ENCODE data around the gene SNX6. TPM values are rescaled to one million over a fixed set of nuclear protein-coding genes. Genes with fewer than 3 reads are reported as not detected.
"Not testable (repeated sequence)": the region's sequence is repeated elsewhere in the genome, so short reads cannot be mapped to it uniquely, and the experiment has no call there.

SNX6 gene
- total RNA-seq, 3 donors from 2014 or later, result 58.0 to 59.6 (median 59.4) TPM

- no peak for ATAC-seq
- no peaks in the 10 kb centered on the region for H3K4me1 Mint-ChIP-seq (ENCODE audit: low read depth)
- H3K27me3 Mint-ChIP-seq (ENCODE audit: low read depth), result no peaks in the 10 kb centered on the region
- H3K4me3 Mint-ChIP-seq, result no peak overlapping the region
- DNase-seq, result no peak
- H3K9me3 Mint-ChIP-seq, result no peaks in the 10 kb centered on the region
- no peaks in the 10 kb centered on the region for H3K36me3 Mint-ChIP-seq (ENCODE audit: insufficient read depth)
Measured at GRCh38 chr14:34650786-34651584, 21.0 kb upstream of the SNX6 start.

GRCh38 chr14:34650006-34650405 lies 20.1 kb upstream of the SNX6 start:
- not testable (repeated sequence) for H3K4me3 Mint-ChIP-seq; H3K9me3 Mint-ChIP-seq; DNase-seq; H3K36me3 Mint-ChIP-seq (ENCODE audit: insufficient read depth); ATAC-seq; H3K27me3 Mint-ChIP-seq (ENCODE audit: low read depth); H3K4me1 Mint-ChIP-seq (ENCODE audit: low read depth)

- H3K9me3 Mint-ChIP-seq, result no peaks in the 10 kb centered on the region
- no peak for ATAC-seq
- H3K4me3 Mint-ChIP-seq, result no peak overlapping the region
- no peak for DNase-seq
- H3K4me1 Mint-ChIP-seq (ENCODE audit: low read depth), result no peaks in the 10 kb centered on the region
- no peaks in the 10 kb centered on the region for H3K36me3 Mint-ChIP-seq (ENCODE audit: insufficient read depth)
- H3K27me3 Mint-ChIP-seq (ENCODE audit: low read depth), result no peaks in the 10 kb centered on the region
Measured at GRCh38 chr14:34649344-34649743, 19.4 kb upstream of the SNX6 start.

- ATAC-seq (no peak), DNase-seq (no peak)
- no peaks in the 10 kb centered on the region for H3K9me3 Mint-ChIP-seq
Measured at GRCh38 chr14:34646570-34647255, 16.8 kb upstream of the SNX6 start.

GRCh38 chr14:34643361-34643760 lies 13.4 kb upstream of the SNX6 start:
- Mint-ChIP-seq H3K9me3 (no peaks in the 10 kb centered on the region), H3K27me3 (ENCODE audit: low read depth) (no peaks in the 10 kb centered on the region), H3K4me1 (ENCODE audit: low read depth) (no peaks in the 10 kb centered on the region), H3K4me3 (no peak overlapping the region), H3K36me3 (ENCODE audit: insufficient read depth) (no peaks in the 10 kb centered on the region)
- ATAC-seq, result no peak
- DNase-seq, result no peak

More at GRCh38 chr14:34646570-34647255, 16.8 kb upstream of the SNX6 start:
- Mint-ChIP-seq H3K36me3 (ENCODE audit: insufficient read depth) (no peaks in the 10 kb centered on the region), H3K4me3 (no peak overlapping the region), H3K27me3 (ENCODE audit: low read depth) (no peaks in the 10 kb centered on the region), H3K4me1 (ENCODE audit: low read depth) (no peaks in the 10 kb centered on the region)

- H3K4me3 Mint-ChIP-seq, result no peak overlapping the region
- no peaks in the 10 kb centered on the region for H3K27me3 Mint-ChIP-seq (ENCODE audit: low read depth)
- no peaks in the 10 kb centered on the region for H3K4me1 Mint-ChIP-seq (ENCODE audit: low read depth)
- DNase-seq (no peak), ATAC-seq (no peak)
- H3K36me3 Mint-ChIP-seq (ENCODE audit: insufficient read depth), result no peaks in the 10 kb centered on the region
- H3K9me3 Mint-ChIP-seq, result no peaks in the 10 kb centered on the region
Measured at GRCh38 chr14:34642595-34642994, 12.6 kb upstream of the SNX6 start.

- Mint-ChIP-seq H3K4me3 (no peak overlapping the region), H3K36me3 (ENCODE audit: insufficient read depth) (no peaks in the 10 kb centered on the region), H3K9me3 (no peaks in the 10 kb centered on the region), H3K27me3 (ENCODE audit: low read depth) (no peaks in the 10 kb centered on the region), H3K4me1 (ENCODE audit: low read depth) (no peaks in the 10 kb centered on the region)
- DNase-seq, result no peak
- no peak for ATAC-seq
Measured at GRCh38 chr14:34640826-34641225, 10.9 kb upstream of the SNX6 start.

- not testable (repeated sequence) for ATAC-seq; DNase-seq; H3K4me3 Mint-ChIP-seq; H3K36me3 Mint-ChIP-seq (ENCODE audit: insufficient read depth); H3K9me3 Mint-ChIP-seq; H3K4me1 Mint-ChIP-seq (ENCODE audit: low read depth); H3K27me3 Mint-ChIP-seq (ENCODE audit: low read depth)
Measured at GRCh38 chr14:34634360-34634771, 4.4 kb upstream of the SNX6 start.

- no peaks in the 10 kb centered on the region for H3K36me3 Mint-ChIP-seq (ENCODE audit: insufficient read depth)
- H3K4me1 Mint-ChIP-seq (ENCODE audit: low read depth), result peaks cover 13% of the 10 kb centered on the region
- H3K9me3 Mint-ChIP-seq, result no peaks in the 10 kb centered on the region
- no peak overlapping the region for H3K4me3 Mint-ChIP-seq
- H3K27me3 Mint-ChIP-seq (ENCODE audit: low read depth), result peaks cover 2% of the 10 kb centered on the region
- ATAC-seq, result no peak
- no peak for DNase-seq
Measured at GRCh38 chr14:34633742-34634141, 3.8 kb upstream of the SNX6 start.

- ATAC-seq, result no peak
- peaks cover 16% of the 10 kb centered on the region for H3K4me1 Mint-ChIP-seq (ENCODE audit: low read depth)
Measured at GRCh38 chr14:34632411-34632978, 2.5 kb upstream of the SNX6 start.

GRCh38 chr14:34629344-34629656 lies 648 bp downstream of the SNX6 start:
- no peaks in the 10 kb centered on the region for H3K9me3 Mint-ChIP-seq
- DNase-seq (no peak), ATAC-seq (no peak)
- H3K27me3 Mint-ChIP-seq (ENCODE audit: low read depth), result no peaks in the 10 kb centered on the region
- peak overlapping the region; percentile 99 for H3K4me3 Mint-ChIP-seq
- H3K4me1 Mint-ChIP-seq (ENCODE audit: low read depth), result peaks cover 22% of the 10 kb centered on the region
- H3K36me3 Mint-ChIP-seq (ENCODE audit: insufficient read depth), result peaks cover 4% of the 10 kb centered on the region

More at GRCh38 chr14:34632411-34632978, 2.5 kb upstream of the SNX6 start:
- Mint-ChIP-seq H3K9me3 (no peaks in the 10 kb centered on the region), H3K27me3 (ENCODE audit: low read depth) (peaks cover 2% of the 10 kb centered on the region), H3K4me3 (no peak overlapping the region), H3K36me3 (ENCODE audit: insufficient read depth) (peaks cover 3% of the 10 kb centered on the region)
- DNase-seq, result no peak

- H3K4me1 Mint-ChIP-seq (ENCODE audit: low read depth), result peaks cover 23% of the 10 kb centered on the region
- H3K4me3 Mint-ChIP-seq, result peak overlapping the region; percentile 99
- peaks cover 5% of the 10 kb centered on the region for H3K36me3 Mint-ChIP-seq (ENCODE audit: insufficient read depth)
- no peaks in the 10 kb centered on the region for H3K9me3 Mint-ChIP-seq
- peak; percentile 9 for DNase-seq
- no peak for ATAC-seq
- H3K27me3 Mint-ChIP-seq (ENCODE audit: low read depth), result no peaks in the 10 kb centered on the region
Measured at GRCh38 chr14:34628681-34629135, 1.2 kb downstream of the SNX6 start.

- Mint-ChIP-seq H3K36me3 (ENCODE audit: insufficient read depth) (peaks cover 30% of the 10 kb centered on the region), H3K9me3 (no peaks in the 10 kb centered on the region), H3K4me3 (no peak overlapping the region), H3K27me3 (ENCODE audit: low read depth) (no peaks in the 10 kb centered on the region), H3K4me1 (ENCODE audit: low read depth) (peaks cover 43% of the 10 kb centered on the region)
- no peak for ATAC-seq
- no peak for DNase-seq
Measured at GRCh38 chr14:34623506-34623905, 6.4 kb downstream of the SNX6 start.

- no peak for ATAC-seq
- Mint-ChIP-seq H3K9me3 (no peaks in the 10 kb centered on the region), H3K36me3 (ENCODE audit: insufficient read depth) (peaks cover 34% of the 10 kb centered on the region), H3K4me1 (ENCODE audit: low read depth) (peaks cover 42% of the 10 kb centered on the region), H3K4me3 (no peak overlapping the region), H3K27me3 (ENCODE audit: low read depth) (no peaks in the 10 kb centered on the region)
- no peak for DNase-seq
Measured at GRCh38 chr14:34620839-34621238, 9.1 kb downstream of the SNX6 start.

- Mint-ChIP-seq H3K9me3 (no peaks in the 10 kb centered on the region), H3K4me3 (no peak overlapping the region), H3K4me1 (ENCODE audit: low read depth) (peaks cover 43% of the 10 kb centered on the region), H3K36me3 (ENCODE audit: insufficient read depth) (peaks cover 38% of the 10 kb centered on the region), H3K27me3 (ENCODE audit: low read depth) (no peaks in the 10 kb centered on the region)
- ATAC-seq (no peak), DNase-seq (no peak)
Measured at GRCh38 chr14:34620115-34620514, 9.8 kb downstream of the SNX6 start.

Data from activated T-cell treated with anti-CD3 and anti-CD28 coated beads, Interleukin-2, amount 50 U/mL, for 4 hours (primary cell).